ENCODE data around the gene CD300C.
"Not testable (repeated sequence)": the region's sequence is repeated elsewhere in the genome, so short reads cannot be mapped to it uniquely, and the experiment has no call there.

The CD300C gene

GRCh38 chr17:74514632-74515334, 31.1 kb downstream of the CD300C start:
- Histone ChIP-seq H3K9ac (ENCODE audit: insufficient read length) (no peak overlapping the region), H3K36me3 (ENCODE audit: insufficient read depth, low read length) (no peaks in the 10 kb centered on the region), H3K9me3 (ENCODE audit: low read depth, low read length) (no peaks in the 10 kb centered on the region), H3K27ac (no peak overlapping the region), H3K4me3 (no peak overlapping the region)
- TF ChIP-seq POLR2AphosphoS5 (IDR thresholded peaks at IDR 0.05; ENCODE audit: borderline replicate concordance, low read depth, low read length) (no peak), EZH2 (IDR thresholded peaks at IDR 0.05) (no peak), FOXP2 (optimal IDR thresholded peaks at IDR 0.05; ENCODE audit: control extremely low read depth, extremely low read length, insufficient read depth) (no peak)
- DNase-seq (ENCODE audit: low read depth, low spot score) = peak; percentile 20

DNA sequence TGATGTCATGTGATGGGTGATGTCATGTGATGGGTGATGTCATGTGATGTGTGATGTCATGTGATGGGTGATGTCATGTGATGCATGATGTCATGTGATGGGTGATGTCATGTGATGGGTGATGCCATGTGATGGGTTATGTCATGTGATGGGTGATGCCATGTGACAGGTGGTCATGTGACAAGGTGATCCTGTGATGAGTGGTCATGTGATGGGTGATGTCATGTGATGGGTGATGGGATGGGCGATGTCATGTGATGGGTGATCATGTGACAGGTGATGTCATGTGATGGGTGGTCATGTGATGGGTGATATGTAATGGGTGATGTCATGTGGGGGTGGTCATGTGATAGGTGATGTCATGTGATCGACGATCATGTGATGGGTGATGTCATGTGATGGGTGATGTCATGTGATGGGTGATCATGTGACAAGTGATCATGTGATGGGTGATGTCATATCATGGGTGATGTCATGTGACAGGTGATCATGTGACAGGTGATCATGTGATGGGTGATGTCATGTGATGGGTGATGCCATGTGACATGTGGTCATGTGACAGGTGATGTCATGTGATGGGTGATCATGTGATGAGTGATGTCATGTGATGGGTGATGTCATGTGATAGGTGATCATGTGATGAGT, 31.8 kb downstream of the CD300C start:
- Histone ChIP-seq H3K36me3 (ENCODE audit: insufficient read depth, low read length) (no peaks in the 10 kb centered on the region), H3K9me3 (ENCODE audit: low read depth, low read length) (no peaks in the 10 kb centered on the region), H3K27ac (no peak overlapping the region), H3K4me3 (no peak overlapping the region), H3K9ac (ENCODE audit: insufficient read length) (no peak overlapping the region)
- TF ChIP-seq FOXP2 (optimal IDR thresholded peaks at IDR 0.05; ENCODE audit: control extremely low read depth, extremely low read length, insufficient read depth) (no peak), POLR2AphosphoS5 (IDR thresholded peaks at IDR 0.05; ENCODE audit: borderline replicate concordance, low read depth, low read length) (no peak), EZH2 (IDR thresholded peaks at IDR 0.05) (no peak)
- peak; percentile 18 for DNase-seq (ENCODE audit: low read depth, low spot score)

DNA sequence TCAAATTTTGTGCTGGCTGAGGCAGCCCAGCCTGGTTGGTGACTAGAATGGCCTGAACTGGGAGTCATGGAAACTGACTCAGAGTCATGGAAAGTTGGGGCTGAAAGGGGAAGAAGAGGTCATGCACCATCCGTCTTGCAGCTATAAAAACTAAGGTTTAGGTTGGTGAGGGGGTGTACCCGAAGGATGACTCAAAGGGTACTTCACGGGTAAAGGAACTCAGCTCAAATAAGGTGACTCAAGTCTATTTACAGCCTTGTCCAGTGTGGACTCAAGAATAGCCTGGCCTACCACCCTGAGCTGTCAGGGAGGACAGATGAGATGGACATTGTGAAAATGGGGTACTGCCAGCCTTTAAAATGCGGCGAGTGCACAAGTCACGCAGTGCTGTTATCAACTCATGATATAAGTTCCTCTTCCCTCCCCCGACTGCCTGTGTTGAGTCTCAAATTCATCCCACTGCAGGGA, 33.3 kb downstream of the CD300C start:
- Histone ChIP-seq H3K4me3 (no peak overlapping the region), H3K9ac (ENCODE audit: insufficient read length) (no peak overlapping the region), H3K9me3 (ENCODE audit: low read depth, low read length) (no peaks in the 10 kb centered on the region), H3K27ac (no peak overlapping the region), H3K36me3 (ENCODE audit: insufficient read depth, low read length) (no peaks in the 10 kb centered on the region)
- TF ChIP-seq EZH2 (IDR thresholded peaks at IDR 0.05) = no peak
- TF ChIP-seq POLR2AphosphoS5 (IDR thresholded peaks at IDR 0.05; ENCODE audit: borderline replicate concordance, low read depth, low read length) = no peak
- TF ChIP-seq FOXP2 (optimal IDR thresholded peaks at IDR 0.05; ENCODE audit: control extremely low read depth, extremely low read length, insufficient read depth) = no peak
- no peak for DNase-seq (ENCODE audit: low read depth, low spot score)

DNA sequence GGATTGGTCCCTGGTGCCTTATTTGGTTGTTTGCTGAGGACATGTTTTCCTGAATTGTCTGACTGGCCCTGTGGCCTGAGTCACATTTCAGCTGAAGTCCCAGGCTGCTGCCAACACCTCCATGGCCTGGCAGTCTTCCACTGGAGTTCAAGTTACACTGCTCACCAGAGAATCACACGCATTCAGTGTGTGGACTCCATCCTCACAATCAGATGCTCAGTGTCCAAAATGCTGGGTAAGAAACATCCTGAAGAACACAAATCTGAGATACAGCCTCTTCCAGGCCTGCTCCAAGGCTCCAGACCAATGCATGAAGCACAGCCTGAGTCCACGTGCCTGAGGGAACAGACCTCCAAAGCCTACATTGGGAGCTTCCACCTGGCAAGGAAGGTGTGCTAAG, 33.9 kb downstream of the CD300C start:
- no peak overlapping the region for H3K9ac ChIP-seq (ENCODE audit: insufficient read length)
- no peak overlapping the region for H3K4me3 ChIP-seq
- no peaks in the 10 kb centered on the region for H3K36me3 ChIP-seq (ENCODE audit: insufficient read depth, low read length)
- H3K27ac ChIP-seq = no peak overlapping the region
- no peak for DNase-seq (ENCODE audit: low read depth, low spot score)
- H3K9me3 ChIP-seq (ENCODE audit: low read depth, low read length) = no peaks in the 10 kb centered on the region
- TF ChIP-seq POLR2AphosphoS5 (IDR thresholded peaks at IDR 0.05; ENCODE audit: borderline replicate concordance, low read depth, low read length) = no peak
- no peak for TF ChIP-seq EZH2 (IDR thresholded peaks at IDR 0.05)
- no peak for TF ChIP-seq FOXP2 (optimal IDR thresholded peaks at IDR 0.05; ENCODE audit: control extremely low read depth, extremely low read length, insufficient read depth)

- no peak overlapping the region for H3K27ac ChIP-seq
- no peaks in the 10 kb centered on the region for H3K36me3 ChIP-seq (ENCODE audit: insufficient read depth, low read length)
- no peak overlapping the region for H3K9ac ChIP-seq (ENCODE audit: insufficient read length)
- H3K9me3 ChIP-seq (ENCODE audit: low read depth, low read length) = no peaks in the 10 kb centered on the region
- no peak overlapping the region for H3K4me3 ChIP-seq
- DNase-seq (ENCODE audit: low read depth, low spot score) = no peak
- TF ChIP-seq POLR2AphosphoS5 (IDR thresholded peaks at IDR 0.05; ENCODE audit: borderline replicate concordance, low read depth, low read length) = no peak
- TF ChIP-seq EZH2 (IDR thresholded peaks at IDR 0.05) = no peak
- TF ChIP-seq FOXP2 (optimal IDR thresholded peaks at IDR 0.05; ENCODE audit: control extremely low read depth, extremely low read length, insufficient read depth) = no peak
Measured at GRCh38 chr17:74508156-74508555, 37.8 kb downstream of the CD300C start.

GRCh38 chr17:74503949-74504348, 42.0 kb downstream of the CD300C start:
- H3K9me3 ChIP-seq (ENCODE audit: low read depth, low read length); H3K36me3 ChIP-seq (ENCODE audit: insufficient read depth, low read length); DNase-seq (ENCODE audit: low read depth, low spot score); H3K9ac ChIP-seq (ENCODE audit: insufficient read length); H3K4me3 ChIP-seq; H3K27ac ChIP-seq: not testable (repeated sequence)

DNA sequence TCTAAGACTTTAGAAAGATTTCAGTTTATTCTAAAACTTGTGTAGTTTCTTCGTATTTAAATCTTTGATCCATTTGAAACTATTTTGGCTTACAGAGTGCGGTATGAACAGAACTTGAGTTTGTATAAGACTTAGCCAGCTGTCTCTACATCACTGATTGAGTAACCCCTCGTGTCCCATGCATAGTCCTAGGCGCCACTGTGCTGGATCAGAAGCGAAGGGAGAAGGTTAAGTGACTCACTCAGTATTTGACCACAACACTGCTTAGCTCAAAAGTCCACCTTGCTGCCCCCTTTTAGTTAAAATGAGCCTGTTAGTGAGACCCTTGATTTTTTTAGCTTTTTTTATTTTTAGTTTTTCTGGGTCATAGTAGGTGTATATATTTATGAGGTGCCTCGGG, 43.1 kb downstream of the CD300C start:
- H3K9ac ChIP-seq (ENCODE audit: insufficient read length) = no peak overlapping the region
- H3K27ac ChIP-seq = no peak overlapping the region
- H3K9me3 ChIP-seq (ENCODE audit: low read depth, low read length) = no peaks in the 10 kb centered on the region
- no peak for DNase-seq (ENCODE audit: low read depth, low spot score)
- no peaks in the 10 kb centered on the region for H3K36me3 ChIP-seq (ENCODE audit: insufficient read depth, low read length)
- no peak for TF ChIP-seq FOXP2 (optimal IDR thresholded peaks at IDR 0.05; ENCODE audit: control extremely low read depth, extremely low read length, insufficient read depth)
- no peak for TF ChIP-seq POLR2AphosphoS5 (IDR thresholded peaks at IDR 0.05; ENCODE audit: borderline replicate concordance, low read depth, low read length)
- no peak for TF ChIP-seq EZH2 (IDR thresholded peaks at IDR 0.05)
- no peak overlapping the region for H3K4me3 ChIP-seq

DNA sequence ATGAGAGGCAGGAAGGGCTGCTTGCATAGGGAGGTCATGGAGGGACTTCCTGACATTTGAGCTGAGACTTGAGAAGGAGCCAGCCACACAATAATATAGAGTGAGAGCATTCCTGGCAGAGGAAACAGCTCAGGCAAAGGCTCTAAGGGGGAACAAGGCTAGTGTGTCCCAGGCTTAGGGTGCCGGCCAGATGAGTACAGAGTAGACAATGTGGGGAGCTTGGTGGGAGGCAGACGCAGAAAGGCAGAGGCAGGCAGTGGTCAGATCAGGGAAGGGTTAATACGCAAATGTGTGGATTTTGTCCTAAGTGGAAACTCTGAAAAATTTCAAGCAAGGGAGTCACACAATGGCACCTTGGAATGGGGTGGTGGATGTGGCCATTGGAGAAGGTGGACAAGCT, 45.9 kb downstream of the CD300C start:
- H3K27ac ChIP-seq = no peak overlapping the region

More for the DNA sequence above, 45.9 kb downstream of the CD300C start:
- Histone ChIP-seq H3K36me3 (ENCODE audit: insufficient read depth, low read length) (no peaks in the 10 kb centered on the region), H3K9ac (ENCODE audit: insufficient read length) (no peak overlapping the region), H3K9me3 (ENCODE audit: low read depth, low read length) (no peaks in the 10 kb centered on the region), H3K4me3 (no peak overlapping the region)
- no peak for DNase-seq (ENCODE audit: low read depth, low spot score)
- TF ChIP-seq FOXP2 (optimal IDR thresholded peaks at IDR 0.05; ENCODE audit: control extremely low read depth, extremely low read length, insufficient read depth) (no peak), POLR2AphosphoS5 (IDR thresholded peaks at IDR 0.05; ENCODE audit: borderline replicate concordance, low read depth, low read length) (no peak), EZH2 (IDR thresholded peaks at IDR 0.05) (no peak)
